OCI-LY7 (cell line): ENCODE measurements around the gene SPAG9. TPM values are rescaled to one million over a fixed set of nuclear protein-coding genes. Genes with fewer than 3 reads are reported as not detected.

Source experiments
- BruUV-seq: library from RNA; stranded (reverse); fragments of 400-500 nt; replicated peaks from 2 replicates; lab custom pipeline; 2021; lab: Mats Ljungman, UMichigan
- CTCF ChIA-PET: fragments of 300-600 bp; sonication (Branson Sonifier 250); formaldehyde crosslinking; loops from one replicate; lab custom pipeline; 2022; ENCODE audit warnings: antibody characterized with exemption; ENCODE audit not compliant: unreplicated experiment; lab: Charles Lee
- POLR2A ChIA-PET: fragments of 300-600 bp; sonication (Branson Sonifier 250); formaldehyde crosslinking; loops from one replicate; lab custom pipeline; 2022; ENCODE audit warnings: antibody characterized with exemption; lab: Charles Lee
- DNase-seq: peaks from one replicate; pipeline ENCODE4 v3.0.0-alpha.2; 2015; ENCODE audit warnings: low spot score
- H2AFZ ChIP-seq: fragments of 200-600 bp; sonication (generic), shearing (Covaris generic); 2 replicates; pipeline ENCODE4 v1.6.1; 2014; ENCODE audit warnings: mild to moderate bottlenecking, antibody characterized with exemption, low read length, moderate library complexity
- H3K27ac ChIP-seq: fragments of 200-600 bp; sonication (generic); 2 replicates; pipeline ENCODE4 v1.5.1; 2014; ENCODE audit warnings: mixed run types, low read depth, mild to moderate bottlenecking, moderate library complexity, low read length, inconsistent platforms; ENCODE audit not compliant: poor library complexity, severe bottlenecking
- H3K36me3 ChIP-seq: fragments of 200-600 bp; sonication (generic); 2 replicates; pipeline ENCODE4 v1.6.1; 2014; ENCODE audit warnings: mild to moderate bottlenecking, antibody characterized with exemption, low read length, moderate library complexity, mixed read lengths; ENCODE audit not compliant: insufficient read depth
- H3K4me1 ChIP-seq: fragments of 200-600 bp; sonication (generic); 2 replicates; pipeline ENCODE4 v1.5.1; 2014; ENCODE audit warnings: mild to moderate bottlenecking, low read length; ENCODE audit not compliant: insufficient read depth, poor library complexity, severe bottlenecking
- H3K4me2 ChIP-seq: fragments of 200-600 bp; sonication (generic); 2 replicates; pipeline ENCODE4 v1.6.1; 2014; ENCODE audit warnings: mild to moderate bottlenecking, low read length
- H3K4me3 ChIP-seq: fragments of 200-600 bp; sonication (generic); 2 replicates; pipeline ENCODE4 v1.5.1; 2014; ENCODE audit warnings: mild to moderate bottlenecking, low read depth, low read length; ENCODE audit not compliant: poor library complexity, severe bottlenecking
- H3K79me2 ChIP-seq: fragments of 200-600 bp; sonication (generic); 2 replicates; pipeline ENCODE4 v1.6.1; 2016; ENCODE audit warnings: low read depth, mild to moderate bottlenecking, low read length, moderate library complexity, mixed read lengths; ENCODE audit not compliant: insufficient read depth
- H3K9me2 ChIP-seq: fragments of 200-600 bp; sonication (generic); 2 replicates; pipeline ENCODE4 v1.6.1; 2016; ENCODE audit warnings: mild to moderate bottlenecking, low read length, mixed read lengths; ENCODE audit not compliant: insufficient read depth
- H3K9me3 ChIP-seq: fragments of 200-600 bp; sonication (generic); 2 replicates; pipeline ENCODE4 v1.6.1; 2014; ENCODE audit warnings: mild to moderate bottlenecking, mixed run types, low read length, mixed read lengths
- H4K20me1 ChIP-seq: fragments of 200-600 bp; sonication (generic); 2 replicates; pipeline ENCODE4 v1.6.1; 2014; ENCODE audit warnings: mild to moderate bottlenecking, antibody characterized with exemption, low read length, moderate library complexity, mixed read lengths; ENCODE audit not compliant: insufficient read depth
- CTCF ChIP-seq: fragments of 200-600 bp; sonication (generic); conservative IDR thresholded peaks from 2 replicates; pipeline ENCODE4 v1.5.1; 2014; ENCODE audit warnings: mild to moderate bottlenecking, antibody characterized with exemption, low read length, moderate library complexity, mixed read lengths
- EZH2phosphoT487 ChIP-seq: fragments of 200-600 bp; sonication (generic); IDR thresholded peaks from 2 replicates; pipeline ENCODE4 v1.6.1; 2018; ENCODE audit warnings: low read depth, borderline replicate concordance, mild to moderate bottlenecking, mixed run types, antibody characterized with exemption, low read length, moderate library complexity, mixed read lengths
- intact Hi-C: fragments of 100-400 bp; cut with micrococcal nuclease; formaldehyde crosslinking; loops from one replicate; pipeline ENCODE4 v1.10.0; 2022; ENCODE audit not compliant: unreplicated experiment
- total RNA-seq, 2 experiments: library from RNA; depleted of rRNA in 1 of 2; stranded (reverse); fragments of >200 nt in 1 of 2; shearing (Covaris generic) in 1 of 2; gene quantifications; 2 replicates each; pipeline ENCODE4 v1.2.3, GENCODE V29; 2014 to 2022

SPAG9 gene
- total RNA-seq, 2 experiments from 2014 or later = 75.5 to 78.9 TPM

- Histone ChIP-seq H4K20me1 (no peaks in the 10 kb centered on the region), H2AFZ (no peak overlapping the region), H3K4me3 (no peak overlapping the region), H3K27ac (no peak overlapping the region), H3K9me3 (no peaks in the 10 kb centered on the region), H3K36me3 (peaks cover 91% of the 10 kb centered on the region), H3K9me2 (no peaks in the 10 kb centered on the region), H3K4me1 (peaks cover 5% of the 10 kb centered on the region), H3K4me2 (no peak overlapping the region), H3K79me2 (no peaks in the 10 kb centered on the region)
- ChIA-PET POLR2A (interaction anchor here (0.7 kb wide), 1 partner anchor 172 kb away, joined by 3 read pairs; no protein-coding TSS in a partner anchor), CTCF (no interaction called here)
- DNase-seq = no peak
- intact Hi-C loops = no loop called here
- TF ChIP-seq CTCF (no peak), EZH2phosphoT487 (no peak)
- BruUV-seq = no TSS peak
These were observed 141.1 kb downstream of the SPAG9 start for GRCh38 chr17:50979524-50979927.

GRCh38 chr17:50977487-50978159 lies 143.0 kb downstream of the SPAG9 start:
- H3K36me3 ChIP-seq = peaks cover 89% of the 10 kb centered on the region
- no peaks in the 10 kb centered on the region for H3K79me2 ChIP-seq
- BruUV-seq = no TSS peak

More at GRCh38 chr17:50977487-50978159, 143.0 kb downstream of the SPAG9 start:
- H3K9me2 ChIP-seq = no peaks in the 10 kb centered on the region
- ChIA-PET CTCF (no interaction called here), POLR2A (interaction anchor here (0.8 to 1.5 kb wide), 3 partner anchors 8 to 21 kb away, joined by 4 to 5 read pairs (median 4); no protein-coding TSS in a partner anchor)
- no peak overlapping the region for H2AFZ ChIP-seq
- no peaks in the 10 kb centered on the region for H4K20me1 ChIP-seq
- H3K4me3 ChIP-seq = no peak overlapping the region
- H3K4me2 ChIP-seq = no peak overlapping the region
- peaks cover 5% of the 10 kb centered on the region for H3K4me1 ChIP-seq
- no peak overlapping the region for H3K27ac ChIP-seq
- DNase-seq = no peak
- intact Hi-C loops = no loop called here
- H3K9me3 ChIP-seq = no peaks in the 10 kb centered on the region
- no peak for TF ChIP-seq EZH2phosphoT487
- TF ChIP-seq CTCF = no peak
